Posterior cingulate gyrus (tissue), 11 donors: ENCODE data around the gene LONP1.
"Not testable (repeated sequence)": the region's sequence is repeated elsewhere in the genome, so short reads cannot be mapped to it uniquely, and the experiment has no call there.

Experiments
- DNase-seq, 10 donors: peaks; one replicate each; pipeline versions ENCODE4 v3.0.0 to v3.0.0-alpha.2; 2020 to 2021; ENCODE audit warnings: mixed read lengths in 3 of 10
- intact Hi-C: fragments of 100-400 bp; cut with DNase I; formaldehyde crosslinking; loops from one replicate; pipeline ENCODE4 v1.15.1; 2023

Gene LONP1

DNA sequence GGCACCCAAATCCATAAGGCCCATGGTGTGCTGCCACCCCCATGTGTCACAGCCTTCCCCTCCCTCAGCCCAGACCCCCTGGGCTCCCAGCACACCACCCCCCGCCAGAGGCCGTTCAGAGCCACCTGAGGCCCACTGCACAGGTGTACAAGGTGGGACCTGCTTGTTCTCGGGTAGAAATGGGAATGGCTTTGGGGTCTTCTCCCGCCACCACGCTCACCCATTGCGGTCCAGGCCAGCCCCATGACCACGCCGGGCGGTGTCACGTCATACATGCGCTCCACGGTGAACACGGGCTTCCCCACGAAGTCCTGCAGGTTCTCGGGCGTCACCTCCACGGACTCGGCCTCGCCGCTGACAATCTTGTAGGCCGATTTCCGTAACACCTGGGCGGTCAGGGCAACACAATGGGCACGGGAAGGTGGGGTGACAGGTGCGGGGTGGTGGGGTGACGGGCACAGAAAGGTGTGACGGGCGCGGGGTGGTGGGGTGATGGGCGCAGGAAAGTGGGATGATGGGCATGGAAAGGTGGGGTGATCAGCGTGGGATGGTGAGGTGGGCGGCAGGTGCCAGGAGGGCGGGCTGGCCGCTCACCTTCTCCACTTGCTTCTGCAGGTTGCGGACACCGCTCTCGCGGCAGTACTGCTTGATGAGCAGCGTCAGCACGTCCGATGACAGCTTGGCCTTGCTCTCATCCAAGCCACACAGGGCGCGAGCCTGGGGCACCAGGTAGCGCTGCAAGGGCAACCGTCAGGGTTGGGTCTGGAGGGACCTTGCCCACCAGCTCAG is 25.6 kb downstream of the LONP1 start:
- intact Hi-C loops, result no loop called here

DNA sequence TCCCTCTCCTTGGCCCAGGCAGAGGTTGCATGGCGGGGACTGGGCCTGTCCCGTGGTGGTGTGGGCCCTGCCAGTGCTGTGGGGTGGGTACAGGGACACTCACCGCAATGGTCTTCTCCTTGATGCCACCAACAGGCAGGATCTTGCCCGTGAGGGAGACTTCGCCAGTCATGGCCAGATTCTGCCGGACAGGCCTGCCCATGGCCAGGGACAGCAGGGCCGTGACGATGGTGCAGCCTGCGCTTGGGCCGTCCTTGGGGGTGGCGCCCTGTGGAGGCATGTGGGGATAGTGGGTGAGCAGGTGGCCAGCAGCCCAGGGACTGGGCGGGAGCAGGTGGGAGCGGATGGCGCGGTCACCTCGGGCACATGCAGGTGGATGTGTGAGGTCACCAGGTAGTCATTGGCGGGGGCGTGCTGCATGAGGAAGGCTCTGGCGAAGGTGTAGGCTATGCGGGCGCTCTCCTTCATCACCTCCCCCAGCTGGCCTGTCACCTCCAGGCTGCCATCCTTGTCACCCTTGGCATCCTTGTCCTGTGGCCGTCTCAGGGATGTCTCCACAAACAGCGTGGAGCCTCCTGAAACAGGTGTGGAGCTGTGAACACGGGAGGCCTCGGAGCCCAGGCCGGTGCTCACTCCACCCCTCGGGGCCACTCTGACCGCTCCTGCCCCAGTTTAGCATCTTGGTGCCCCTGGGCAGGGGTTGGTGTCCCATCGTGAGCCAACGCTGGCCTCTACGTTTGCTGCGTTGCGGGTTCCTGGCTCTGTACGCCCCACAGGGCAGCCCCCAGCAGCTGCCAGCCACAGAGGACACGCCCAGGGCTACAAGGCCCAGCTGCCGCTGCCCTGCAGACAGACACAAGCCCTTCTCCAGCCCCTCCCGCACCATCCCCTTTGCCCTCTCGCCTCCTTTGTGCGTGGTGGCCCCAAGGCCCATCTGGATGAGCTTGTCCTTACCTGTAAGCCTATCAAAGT is 26.5 kb downstream of the LONP1 start:
- DNase-seq, result peak in 2 of 10 donors; percentile 78 to 79
- intact Hi-C loops, result no loop called here

More for the DNA sequence above, 25.6 kb downstream of the LONP1 start:
- peak in 2 of 10 donors; percentile 77 to 83 for DNase-seq

DNA sequence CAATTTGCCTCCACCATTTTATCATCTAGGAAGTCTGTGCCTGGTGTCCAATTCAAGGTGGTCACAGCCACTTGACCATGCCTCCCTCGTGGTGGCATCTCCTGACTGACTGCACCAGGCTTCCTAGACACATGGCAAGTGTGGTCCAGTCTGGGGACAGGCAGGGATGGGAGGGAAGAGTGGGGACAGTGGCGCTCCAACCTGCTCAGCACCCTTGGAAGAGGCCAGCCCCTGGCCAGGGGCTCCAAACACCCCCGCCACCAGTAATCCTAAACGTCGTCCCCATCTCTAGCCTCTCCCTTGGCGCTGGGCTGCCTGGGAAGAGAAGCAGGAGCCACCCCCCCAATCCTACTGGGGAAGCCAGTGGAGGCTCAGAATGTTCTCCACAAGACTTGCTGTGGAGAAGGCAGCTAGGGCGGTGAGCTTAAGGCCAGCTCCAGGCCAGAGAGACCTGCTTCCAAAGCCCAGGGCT is 27.2 kb downstream of the LONP1 start:
- intact Hi-C loops, result no loop called here

DNA sequence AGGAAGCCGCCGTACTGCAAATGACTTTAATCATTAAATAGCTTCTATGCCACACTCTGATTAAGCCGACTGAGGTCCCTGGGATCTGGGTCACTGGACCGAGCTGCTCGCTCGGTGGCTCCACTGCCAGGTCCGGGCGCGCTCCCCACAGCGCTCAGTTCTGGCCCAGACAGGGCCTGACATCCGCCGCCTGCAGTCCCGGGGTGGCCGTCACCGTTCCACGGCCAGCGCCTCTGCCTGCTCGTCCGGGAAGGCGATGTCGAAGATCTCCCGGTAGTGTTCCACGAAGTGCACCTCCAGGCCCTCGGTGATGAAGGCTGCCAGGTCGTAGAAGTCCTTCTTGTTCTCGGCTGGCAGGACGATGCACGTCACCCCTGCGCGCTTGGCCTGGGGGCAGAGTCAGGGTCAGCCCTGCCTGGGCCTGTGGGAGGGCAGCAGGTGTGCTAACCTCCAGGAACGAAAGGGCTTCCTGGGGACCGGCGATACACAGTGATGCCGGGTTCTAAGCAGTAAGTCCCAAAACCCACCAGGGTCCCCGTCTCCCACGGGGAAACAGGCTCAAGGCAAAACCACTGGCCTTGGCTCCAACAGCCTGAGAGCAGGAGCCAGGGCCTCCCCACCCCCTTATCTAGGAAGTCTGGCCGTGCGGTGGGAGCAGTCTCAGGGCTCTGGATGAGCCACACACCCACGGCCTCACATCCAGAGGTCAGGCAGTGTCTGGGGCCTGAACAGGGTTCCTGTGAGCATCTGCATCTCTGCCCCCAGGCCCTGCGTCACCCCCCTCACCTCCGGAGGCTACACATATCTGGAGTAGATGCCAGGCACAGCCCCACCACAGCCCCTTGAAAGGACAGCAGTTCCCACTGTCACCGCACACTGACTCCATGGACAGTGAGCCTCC is 27.9 kb downstream of the LONP1 start:
- DNase-seq, result peak in 2 of 10 donors; percentile 86 to 87
- intact Hi-C loops, result no loop called here

More for the DNA sequence above, 27.2 kb downstream of the LONP1 start:
- peak in 1 of 10 donors; percentile 79 for DNase-seq

DNA sequence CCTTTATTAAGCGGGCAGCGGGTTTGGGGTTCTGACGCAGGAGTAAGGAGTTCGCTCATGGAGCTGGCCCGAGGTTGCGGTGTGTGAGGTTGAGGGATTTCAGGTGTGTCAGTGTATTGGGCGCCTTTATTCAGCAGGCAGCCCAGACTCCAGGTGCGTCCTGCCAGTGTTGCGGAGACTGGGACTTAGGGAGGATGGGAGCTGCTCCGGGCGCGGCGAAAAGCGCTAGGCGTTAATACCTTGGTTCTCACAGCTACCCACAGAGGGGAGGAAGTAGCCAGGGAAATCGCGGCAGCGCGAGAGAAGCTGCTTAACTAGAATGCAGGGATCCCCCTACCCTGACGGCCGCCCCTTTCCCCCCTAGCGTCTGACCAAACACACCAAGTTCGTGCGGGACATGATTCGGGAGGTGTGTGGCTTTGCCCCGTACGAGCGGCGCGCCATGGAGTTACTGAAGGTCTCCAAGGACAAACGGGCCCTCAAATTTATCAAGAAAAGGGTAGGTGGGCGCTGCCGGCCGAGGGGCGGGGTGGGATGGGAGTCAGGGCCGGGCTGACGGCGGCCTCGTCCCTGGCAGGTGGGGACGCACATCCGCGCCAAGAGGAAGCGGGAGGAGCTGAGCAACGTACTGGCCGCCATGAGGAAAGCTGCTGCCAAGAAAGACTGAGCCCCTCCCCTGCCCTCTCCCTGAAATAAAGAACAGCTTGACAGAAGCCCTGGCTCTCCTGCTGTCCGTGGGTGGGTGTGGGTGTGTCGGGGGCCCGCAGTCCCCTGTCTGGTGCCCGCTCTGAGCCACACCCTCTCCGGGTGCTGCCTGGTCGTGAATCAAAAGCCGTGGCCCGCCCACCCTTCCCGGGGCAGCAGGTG is 28.8 kb downstream of the LONP1 start:
- DNase-seq, result peak in 3 of 10 donors; percentile 38 to 81 (median 45)
- intact Hi-C loops, result loop anchor here (1.0 kb wide), 1 partner anchor 29 kb away; the partner anchor contains the start of genes CATSPERD and LONP1

DNA sequence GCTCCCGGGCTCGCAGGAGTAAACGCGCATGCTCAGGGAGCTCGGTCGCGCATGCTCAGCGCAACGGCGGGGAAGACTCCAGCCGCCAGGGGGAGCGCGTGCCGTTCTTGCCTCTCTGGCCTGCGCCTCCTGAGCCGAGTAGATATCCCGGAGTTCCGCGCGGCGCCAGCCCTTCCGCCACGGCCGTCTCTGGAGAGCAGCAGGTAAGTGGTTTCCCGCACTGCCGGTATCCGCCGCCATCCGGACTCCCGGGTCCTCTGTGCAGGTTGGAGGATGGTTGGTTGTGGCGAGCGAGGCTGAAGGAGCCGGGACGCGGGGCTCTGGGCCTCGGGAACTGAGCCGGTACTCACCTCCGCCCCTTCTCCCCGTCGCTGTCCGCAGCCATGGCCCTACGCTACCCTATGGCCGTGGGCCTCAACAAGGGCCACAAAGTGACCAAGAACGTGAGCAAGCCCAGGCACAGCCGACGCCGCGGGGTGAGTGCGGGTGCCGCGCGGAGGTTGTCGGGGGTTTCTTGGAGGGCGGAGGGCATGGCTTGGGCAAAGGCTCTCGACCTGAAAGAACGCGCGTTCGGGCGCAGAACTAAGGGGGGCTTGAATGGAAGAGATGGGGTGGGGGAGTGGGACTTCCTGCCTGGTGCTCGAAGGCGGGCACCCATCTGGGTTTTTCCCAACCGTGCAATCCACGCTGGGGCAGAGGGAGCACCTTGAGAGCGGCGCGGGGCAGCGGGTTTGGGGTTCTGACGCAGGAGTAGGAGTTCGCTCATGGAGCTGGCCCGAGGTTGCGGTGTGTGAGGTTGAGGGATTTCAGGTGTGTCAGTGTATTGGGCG is 29.6 kb downstream of the LONP1 start, which contains the start of gene RPL36:
RPL36 (plus strand) TSS at position 171 of the 830 bp plus-strand sequence; CDS start at position 384, 213 bp downstream.
- peak; percentile 93 to 99 (median 96) for DNase-seq

DNA sequence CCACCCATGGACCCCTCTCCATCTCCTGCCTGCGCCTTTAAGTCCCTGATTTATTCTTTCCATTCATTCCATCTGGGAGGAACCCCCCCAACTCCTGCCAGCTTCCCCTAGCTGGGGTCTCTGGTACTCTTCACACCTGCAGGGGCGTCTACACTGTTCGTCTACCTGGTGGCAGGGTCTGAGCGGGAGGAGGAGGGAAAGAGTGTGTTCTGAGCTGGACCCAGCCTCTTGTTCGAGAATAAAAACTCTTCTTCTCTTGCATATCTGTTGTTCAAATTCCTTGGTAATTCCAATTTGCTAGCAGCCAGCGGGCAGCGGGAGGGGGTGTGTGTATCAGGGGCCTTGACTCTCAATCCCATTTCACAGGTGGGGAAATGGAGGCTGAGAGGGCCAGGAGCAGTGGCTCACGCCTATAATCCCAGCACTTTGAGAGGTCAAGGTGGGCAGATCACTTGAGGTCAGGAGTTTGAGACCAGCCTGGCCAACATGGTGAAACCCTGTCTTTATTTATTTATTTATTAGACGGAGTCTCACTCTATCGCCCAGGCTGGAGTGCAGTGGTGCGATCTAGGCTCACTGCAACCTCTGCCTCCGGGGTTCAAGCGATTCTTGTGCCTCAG is 31.6 kb downstream of the LONP1 start:
- DNase-seq, intact Hi-C loops: not testable (repeated sequence)

More for the DNA sequence above, 29.6 kb downstream of the LONP1 start, which contains the start of gene RPL36:
- intact Hi-C loops, result loop anchor here (1.0 kb wide), 1 partner anchor 30 kb away; the partner anchor contains the start of genes CATSPERD and LONP1

DNA sequence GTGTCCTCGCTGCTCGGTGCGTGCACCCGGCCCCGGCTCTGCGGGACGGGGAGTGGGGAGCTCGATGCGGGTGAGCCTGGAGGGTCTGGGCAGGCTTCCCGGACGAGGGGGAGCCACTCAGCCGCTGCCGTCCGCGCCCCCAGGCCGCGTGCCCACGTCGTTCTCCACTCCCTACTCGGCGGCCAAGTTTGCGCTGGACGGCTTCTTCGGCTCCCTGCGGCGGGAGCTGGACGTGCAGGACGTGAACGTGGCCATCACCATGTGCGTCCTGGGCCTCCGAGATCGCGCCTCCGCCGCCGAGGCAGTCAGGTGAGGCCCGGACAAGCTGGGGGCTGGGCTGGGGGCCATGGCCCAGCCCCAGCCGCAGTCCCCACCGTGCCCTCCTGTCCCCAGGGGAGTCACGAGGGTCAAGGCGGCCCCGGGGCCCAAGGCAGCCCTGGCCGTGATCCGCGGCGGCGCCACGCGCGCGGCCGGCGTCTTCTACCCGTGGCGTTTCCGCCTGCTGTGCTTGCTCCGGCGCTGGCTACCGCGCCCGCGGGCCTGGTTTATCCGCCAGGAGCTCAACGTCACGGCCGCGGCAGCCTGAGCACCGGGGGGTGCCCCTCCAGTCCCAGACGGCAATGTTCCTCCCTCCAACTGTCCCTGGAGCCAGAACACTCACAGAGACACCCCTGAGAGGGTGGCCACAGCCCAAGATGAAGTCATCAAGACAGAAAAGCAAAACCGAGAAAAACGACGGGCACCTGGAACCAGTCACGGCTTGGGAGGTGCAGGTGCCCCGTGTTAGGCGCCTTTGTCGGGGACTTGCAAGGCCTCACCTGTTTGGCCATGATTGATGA is 32.4 kb downstream of the LONP1 start:
- peak in 1 of 10 donors; percentile 84 for DNase-seq
- intact Hi-C loops, result no loop called here

DNA sequence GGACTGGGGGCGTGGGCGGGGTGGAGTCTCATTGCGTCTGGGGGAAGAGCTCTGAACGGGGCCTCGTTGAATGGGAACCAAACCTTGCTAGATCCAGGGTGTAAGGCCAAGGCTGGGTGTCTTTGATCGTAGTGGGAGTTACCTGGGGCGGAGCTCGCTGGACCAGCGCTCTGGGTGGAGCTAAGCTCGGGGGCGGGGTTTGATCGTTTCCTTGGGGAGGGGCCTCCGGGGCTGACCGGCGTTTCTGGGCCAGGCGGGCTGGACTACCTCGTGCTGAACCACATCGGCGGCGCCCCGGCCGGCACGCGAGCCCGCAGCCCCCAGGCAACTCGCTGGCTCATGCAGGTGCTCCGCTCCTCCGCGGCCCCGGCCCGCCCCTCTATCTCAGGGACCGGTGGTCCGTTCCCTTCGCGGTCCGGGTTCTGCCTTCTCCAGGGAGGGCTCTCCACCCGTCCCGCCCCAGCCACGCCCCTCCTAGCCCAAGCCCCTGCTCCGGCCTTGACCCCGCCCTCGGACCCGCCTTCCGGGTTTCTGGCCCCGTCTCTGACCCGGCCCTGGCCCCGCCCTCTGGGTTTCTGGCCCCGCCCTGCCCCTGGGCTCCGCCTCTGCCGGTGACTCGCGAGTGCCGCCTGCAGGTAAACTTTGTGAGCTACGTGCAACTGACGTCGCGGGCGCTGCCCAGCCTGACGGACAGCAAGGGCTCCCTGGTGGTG is 33.1 kb downstream of the LONP1 start:
- DNase-seq, result peak; percentile 79 to 99 (median 91)
- intact Hi-C loops, result no loop called here

DNA sequence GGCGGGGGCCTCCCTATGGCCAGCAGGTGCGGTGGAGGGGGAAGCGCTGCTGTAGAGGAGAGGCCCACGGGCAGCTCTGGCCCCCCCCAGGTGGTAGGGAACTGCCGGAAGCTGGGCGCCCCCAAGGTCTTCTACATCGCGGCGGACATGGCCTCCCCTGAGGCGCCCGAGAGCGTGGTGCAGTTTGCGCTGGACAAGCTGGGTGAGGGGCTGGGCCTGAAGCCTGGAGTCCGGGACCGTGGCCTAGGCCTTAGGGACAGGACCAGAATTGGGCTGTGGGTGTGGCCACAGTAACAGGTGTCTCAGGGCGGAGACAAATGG is 33.7 kb downstream of the LONP1 start:
- intact Hi-C loops, result no loop called here
- no peak for DNase-seq

DNA sequence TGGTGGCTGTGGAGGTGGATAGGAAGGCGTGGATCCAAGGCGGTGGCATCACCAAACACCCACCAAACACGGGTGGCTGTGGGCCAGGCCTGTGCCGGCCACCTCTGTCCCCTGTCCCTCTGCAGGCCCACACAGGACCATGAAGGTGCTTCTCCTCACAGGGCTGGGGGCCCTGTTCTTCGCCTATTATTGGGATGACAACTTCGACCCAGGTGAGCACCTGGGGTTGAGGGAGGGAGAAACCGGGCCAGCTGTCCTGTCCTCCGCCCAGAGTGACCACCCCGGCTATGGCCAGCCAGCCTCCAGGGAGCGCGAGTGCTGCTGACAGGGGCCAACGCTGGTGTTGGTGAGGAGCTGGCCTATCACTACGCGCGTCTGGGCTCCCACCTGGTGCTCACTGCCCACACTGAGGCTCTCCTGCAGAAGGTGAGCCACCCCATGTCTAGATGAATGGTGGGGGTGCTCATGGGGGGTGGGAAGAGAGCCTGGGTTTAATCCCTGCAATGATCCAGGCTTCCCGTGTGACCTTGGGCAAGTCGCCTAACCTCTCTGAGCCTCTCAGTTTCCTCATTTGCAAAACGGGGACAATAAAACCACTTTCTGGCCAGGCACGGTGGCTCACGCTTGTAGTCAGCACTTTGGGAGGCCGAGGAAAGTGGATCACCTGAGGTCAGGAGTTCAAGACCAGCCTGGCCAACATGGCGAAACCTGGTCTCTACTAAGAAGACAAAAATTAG is 35.1 kb downstream of the LONP1 start:
- intact Hi-C loops, result no loop called here
- peak in 1 of 10 donors; percentile 74 for DNase-seq

DNA sequence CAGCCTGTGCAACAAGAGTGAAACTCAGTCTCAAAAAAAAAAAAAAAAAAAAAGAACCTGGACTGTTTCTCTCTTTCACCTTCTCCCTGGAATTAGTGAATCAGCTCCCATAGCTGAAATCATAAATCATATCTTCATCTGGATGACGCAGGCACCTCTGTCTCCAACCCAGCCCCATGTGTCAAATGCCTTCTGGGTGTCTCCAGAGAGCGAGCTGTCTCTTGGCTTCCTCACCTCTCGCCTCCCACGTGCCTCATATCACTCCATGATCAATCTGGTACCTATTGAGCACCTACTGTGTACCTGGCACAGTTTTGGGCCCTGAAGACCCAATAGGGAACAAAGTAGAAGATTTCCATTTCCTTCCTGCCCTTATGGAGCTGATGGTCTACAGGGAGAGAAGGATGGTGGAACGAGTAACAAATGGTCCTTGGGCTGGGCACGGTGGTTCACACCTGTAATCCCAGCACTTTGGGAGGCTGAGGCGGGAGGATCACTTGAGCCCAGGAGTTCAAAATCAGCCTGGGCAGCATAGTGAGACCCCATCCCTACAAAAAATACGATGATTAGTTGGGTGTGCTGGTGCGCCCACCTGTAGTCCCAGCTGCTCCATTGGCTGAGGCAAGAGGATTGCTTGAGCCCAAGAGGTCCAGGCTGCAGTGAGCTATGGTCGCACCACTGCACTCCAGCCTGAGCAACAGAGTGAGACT is 36.6 kb downstream of the LONP1 start:
- DNase-seq, result no peak
- intact Hi-C loops, result no loop called here

DNA sequence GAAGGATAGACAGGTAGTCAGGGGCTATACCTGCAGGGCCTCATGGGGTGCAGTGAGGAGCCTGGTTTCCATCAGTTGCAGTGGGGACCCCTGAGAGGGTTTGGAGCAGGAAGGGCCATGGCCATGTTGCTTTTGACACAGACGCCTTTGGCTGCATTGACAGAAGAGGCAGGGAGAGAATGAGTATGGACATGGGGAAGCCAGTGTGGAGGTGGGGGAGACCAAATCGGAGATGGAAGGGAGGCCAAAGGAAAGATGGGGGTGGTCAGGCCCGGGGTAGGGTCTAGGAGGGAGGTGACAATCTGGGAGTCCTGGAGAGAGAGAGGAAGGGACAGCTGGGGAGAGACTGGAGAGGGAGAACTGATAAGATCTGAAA is 37.9 kb downstream of the LONP1 start:
- no peak for DNase-seq
- intact Hi-C loops, result no loop called here

DNA sequence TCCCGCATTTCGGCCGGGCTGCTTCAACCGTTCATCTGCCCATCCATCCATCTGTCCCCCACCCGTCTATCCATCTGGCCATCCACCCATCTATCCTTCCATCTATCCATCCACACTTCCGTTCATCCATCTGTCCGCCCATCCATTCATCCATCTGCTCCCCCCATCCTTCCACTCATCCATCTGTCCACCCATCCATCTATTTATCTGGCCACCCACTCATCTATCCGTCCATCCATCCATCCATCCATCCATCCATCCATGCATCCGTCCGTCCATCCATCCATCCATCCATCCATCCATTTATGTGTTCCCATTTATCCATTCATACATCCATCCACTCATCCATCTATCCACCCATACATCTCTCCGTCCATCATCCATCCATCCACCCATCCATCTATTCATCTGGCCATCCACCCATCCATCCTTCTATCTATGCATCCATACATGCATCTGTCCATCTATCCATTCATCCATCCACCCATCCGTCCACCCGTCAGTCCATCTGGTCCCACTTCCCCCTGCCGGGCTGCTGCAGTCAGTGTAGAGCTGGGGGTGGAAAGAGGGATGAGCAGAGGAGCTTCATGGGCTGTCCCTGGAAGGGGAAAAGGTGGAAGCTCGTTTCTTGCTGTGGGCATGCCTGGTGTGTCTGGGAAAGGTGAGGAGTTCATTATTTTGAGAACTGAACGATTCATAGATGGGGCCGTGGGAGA is 38.4 kb downstream of the LONP1 start:
- no peak for DNase-seq
- intact Hi-C loops, result loop anchor here (2.0 kb wide), 2 partner anchors 59 to 109 kb away; partner anchors contain the start of genes DUS3L, SAFB and SAFB2
